HG03571 (cell line): ENCODE measurements around the gene RAB11FIP5.
"Not testable (repeated sequence)": the region's sequence is repeated elsewhere in the genome, so short reads cannot be mapped to it uniquely, and the experiment has no call there.

ENCODE experiments used
- ATAC-seq: cut with Tn5 transposase; IDR thresholded peaks from one replicate; pipeline ENCODE4 v1.9.1; 2021; ENCODE audit not compliant: unreplicated experiment

Gene RAB11FIP5

GRCh38 chr2:73069855-73070642 lies 42.7 kb downstream of the RAB11FIP5 start:
- no peak for ATAC-seq

- ATAC-seq, result no peak
These were observed 43.5 kb downstream of the RAB11FIP5 start for GRCh38 chr2:73069041-73069854.

- no peak for ATAC-seq
These were observed 44.6 kb downstream of the RAB11FIP5 start for GRCh38 chr2:73068147-73068546.

GRCh38 chr2:73067043-73067442 lies 45.7 kb downstream of the RAB11FIP5 start:
- no peak for ATAC-seq

GRCh38 chr2:73065070-73065469 lies 47.7 kb downstream of the RAB11FIP5 start:
- not testable (repeated sequence) for ATAC-seq

GRCh38 chr2:73063909-73064875 lies 48.6 kb downstream of the RAB11FIP5 start:
- no peak for ATAC-seq

- no peak for ATAC-seq
These were observed 49.3 kb downstream of the RAB11FIP5 start for GRCh38 chr2:73063472-73063871.

- no peak for ATAC-seq
These were observed 53.6 kb downstream of the RAB11FIP5 start for GRCh38 chr2:73059106-73059505.

GRCh38 chr2:73054980-73055379 lies 57.8 kb downstream of the RAB11FIP5 start:
- no peak for ATAC-seq

GRCh38 chr2:73053316-73054114 lies 59.2 kb downstream of the RAB11FIP5 start:
- ATAC-seq, result no peak

GRCh38 chr2:73050121-73050545 lies 62.6 kb downstream of the RAB11FIP5 start:
- no peak for ATAC-seq

GRCh38 chr2:73043929-73044832 lies 68.6 kb downstream of the RAB11FIP5 start:
- ATAC-seq, result no peak

- ATAC-seq, result no peak
These were observed 69.5 kb downstream of the RAB11FIP5 start for GRCh38 chr2:73043276-73043675.

GRCh38 chr2:73037947-73038585 lies 74.7 kb downstream of the RAB11FIP5 start:
- no peak for ATAC-seq

GRCh38 chr2:73036766-73037165 lies 76.0 kb downstream of the RAB11FIP5 start:
- ATAC-seq, result no peak

- ATAC-seq, result no peak
These were observed 76.6 kb downstream of the RAB11FIP5 start for GRCh38 chr2:73035899-73036711.

- ATAC-seq, result no peak
These were observed 77.9 kb downstream of the RAB11FIP5 start for GRCh38 chr2:73034661-73035375.
